HepG2 (cell line): ENCODE data around the gene TRIM23. TPM values are rescaled to one million over a fixed set of nuclear protein-coding genes. Genes with fewer than 3 reads are reported as not detected.

Experiments used
- IRF2 ChIP-seq: IDR thresholded peaks from 2 replicates; pipeline ENCODE4 v1.6.1; 2018; ENCODE audit warnings: missing genetic modification reagents, missing compliant biosample characterization
- MEF2D ChIP-seq: sonication (generic); formaldehyde crosslinking; IDR thresholded peaks from 2 replicates; pipeline ENCODE4 v1.5.1; 2020; ENCODE audit warnings: mild to moderate bottlenecking, missing genetic modification reagents
- MXD1 ChIP-seq: sonication (generic); formaldehyde crosslinking; IDR thresholded peaks from 2 replicates; pipeline ENCODE4 v1.4.0; 2020; ENCODE audit warnings: mild to moderate bottlenecking, missing genetic modification reagents
- NKX3-1 ChIP-seq: sonication (generic); formaldehyde crosslinking; IDR thresholded peaks from 2 replicates; pipeline ENCODE4 v1.5.0; 2020; ENCODE audit warnings: missing genetic modification reagents
- PAX8 ChIP-seq: sonication (generic); formaldehyde crosslinking; IDR thresholded peaks from 2 replicates; pipeline ENCODE4 v1.8.0; 2022; ENCODE audit warnings: mild to moderate bottlenecking, missing genetic modification reagents, borderline replicate concordance
- POLR2AphosphoS5 ChIP-seq: IDR thresholded peaks from 2 replicates; pipeline ENCODE4 v1.6.1; 2012; ENCODE audit warnings: low read depth, low read length
- RBM39 ChIP-seq: fragments of 200-400 bp; formaldehyde crosslinking; IDR thresholded peaks from one replicate; pipeline ENCODE4 v1.6.1; 2018; ENCODE audit warnings: antibody characterized with exemption, mild to moderate bottlenecking, low read depth, low read length; ENCODE audit not compliant: poor library complexity, severe bottlenecking
- RNF219 ChIP-seq: sonication (generic); formaldehyde crosslinking; IDR thresholded peaks from 2 replicates; pipeline ENCODE4 v1.5.0; 2020; ENCODE audit warnings: mild to moderate bottlenecking, missing genetic modification reagents
- SUZ12 ChIP-seq: fragments of 150-350 bp; IDR thresholded peaks from 2 replicates; pipeline ENCODE4 v1.6.1; 2014; ENCODE audit warnings: low read depth, low read length
- TCF12 ChIP-seq, 2 experiments: fragments of 450-650 bp in 1 of 2; sonication (generic) in 1 of 2; formaldehyde crosslinking in 1 of 2; IDR thresholded peaks; 2 replicates each; pipeline versions ENCODE4 v1.6.1 to v1.8.0; 2017 to 2022; ENCODE audit warnings: antibody characterized with exemption in 1 of 2, mild to moderate bottlenecking in 1 of 2, missing genetic modification reagents in 1 of 2, moderate library complexity in 1 of 2
- TGIF2 ChIP-seq: IDR thresholded peaks from 2 replicates; pipeline ENCODE4 v1.6.1; 2016; ENCODE audit warnings: control low read depth, missing compliant biosample characterization
- TMF1 ChIP-seq: sonication (generic); formaldehyde crosslinking; IDR thresholded peaks from 2 replicates; pipeline ENCODE4 v1.8.1; 2022; ENCODE audit warnings: low read depth, missing genetic modification reagents
- U2AF1 ChIP-seq: fragments of 200-400 bp; formaldehyde crosslinking; optimal IDR thresholded peaks from 2 replicates; pipeline ENCODE3; 2017; ENCODE audit warnings: mild to moderate bottlenecking, low read depth, low read length
- ZNF225 ChIP-seq: sonication (generic); formaldehyde crosslinking; IDR thresholded peaks from 2 replicates; pipeline ENCODE4 v1.4.0; 2020; ENCODE audit warnings: mild to moderate bottlenecking, missing genetic modification reagents
- ZNF331 ChIP-seq: sonication (generic); formaldehyde crosslinking; IDR thresholded peaks from 2 replicates; pipeline ENCODE4 v1.4.0; 2020; ENCODE audit warnings: missing genetic modification reagents
- ZNF782 ChIP-seq: sonication (generic); formaldehyde crosslinking; IDR thresholded peaks from 2 replicates; pipeline ENCODE4 v1.4.0; 2020; ENCODE audit warnings: missing genetic modification reagents, mild to moderate bottlenecking, borderline replicate concordance
- ZNF841 ChIP-seq: sonication (generic); formaldehyde crosslinking; IDR thresholded peaks from 2 replicates; pipeline ENCODE4 v1.8.1; 2023; ENCODE audit warnings: missing genetic modification reagents, borderline replicate concordance
- ZSCAN12 ChIP-seq: sonication (generic); formaldehyde crosslinking; IDR thresholded peaks from 2 replicates; pipeline ENCODE4 v1.9.0; 2021; ENCODE audit warnings: mild to moderate bottlenecking, missing genetic modification reagents
- polyA plus RNA-seq, 8 experiments: library from polyadenylated mRNA; depleted of rRNA in 3 of 8; stranded (reverse) in 7 of 8; unstranded in 1 of 8; fragments of >200 nt; fragmentation: Illumina TruSeq in 4 of 8; extraction: Trizol in 4 of 8; gene quantifications; 2 replicates each; pipeline versions ENCODE4 v1.2.1 to v1.2.3, GENCODE V29; 2011 to 2016; ENCODE audit warnings: low read depth in 4 of 8, missing spikeins in 1 of 8, mixed read lengths in 1 of 8; ENCODE audit not compliant: insufficient read depth in 1 of 8
- total RNA-seq, 5 experiments: library from RNA; depleted of rRNA; stranded (reverse); fragments of >200 nt; fragmentation: Illumina TruSeq; extraction: Trizol; gene quantifications; 2 replicates each; pipeline ENCODE4 v1.2.3, GENCODE V29; 2016; ENCODE audit warnings: low read depth in 1 of 5
- TF ChIP-seq, protein P1 (sequence below): sonication (generic); formaldehyde crosslinking; IDR thresholded peaks from 2 replicates; pipeline ENCODE4 v1.9.0; 2022; ENCODE audit warnings: missing genetic modification reagents, mild to moderate bottlenecking, borderline replicate concordance
- TF ChIP-seq, protein P2 (sequence below): sonication (generic); formaldehyde crosslinking; IDR thresholded peaks from 2 replicates; pipeline ENCODE4 v1.4.0; 2020; ENCODE audit warnings: missing genetic modification reagents

TRIM23 gene
- total and polyA plus RNA-seq, 2 of the 13 experiments (the other 11 are each of a cell fraction or from before 2014, with no cell fraction given) = 4.6 to 11.4 TPM

DNA sequence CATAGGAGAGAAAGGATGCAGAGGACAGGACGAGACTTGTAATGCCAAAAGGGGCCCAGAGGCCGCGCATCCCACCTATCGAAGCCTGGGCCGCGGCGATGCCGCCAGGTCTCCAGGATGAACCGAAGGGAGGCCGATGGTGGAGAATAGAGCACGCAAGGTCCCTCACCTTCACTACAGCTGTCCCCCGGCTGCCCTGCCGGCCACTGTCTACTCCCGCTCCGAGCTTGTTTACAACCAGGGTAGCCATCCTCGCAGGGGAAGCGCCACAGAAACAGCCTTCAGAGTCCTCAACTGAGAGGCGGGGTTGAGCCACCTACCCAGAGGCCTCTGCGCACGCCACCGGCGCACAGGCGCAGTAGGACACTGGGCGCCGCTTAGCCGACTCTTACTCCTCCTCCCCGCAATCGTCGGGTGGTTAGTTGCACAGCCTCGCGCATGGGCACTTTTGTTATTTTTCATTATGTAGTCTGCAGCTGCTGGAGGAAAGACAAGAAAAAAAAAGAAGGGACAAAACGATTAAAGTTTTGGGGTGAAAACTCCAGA is at the start of gene TRIM23 (continued):
- TF ChIP-seq NKX3-1 (CRISPR knock-in tag) (no peak), ZNF331 (CRISPR knock-in tag) (peak; percentile 6; the same call in 1 of the 2 replicates), TCF12 (IDR thresholded peaks at IDR 0.05) (no peak), TCF12 (CRISPR knock-in tag; IDR thresholded peaks at IDR 0.05) (no peak), RNF219 (CRISPR knock-in tag) (no peak), TMF1 (CRISPR knock-in tag) (0 out of 2 replicates have a peak, but pooled peaks have one; percentile 54), MXD1 (CRISPR knock-in tag) (peak; percentile 45; the same call in 1 of the 2 replicates), IRF2 (CRISPR knock-in tag) (peak; percentile 62; the same call in 1 of the 2 replicates), TGIF2 (peak; percentile 43; the same call in 1 of the 2 replicates), ZNF782 (CRISPR knock-in tag) (peak; percentile 80; the same call in 1 of the 2 replicates), SUZ12 (peak; percentile 33; the same call in 1 of the 2 replicates), RBM39 (peak; percentile 70), PAX8 (CRISPR knock-in tag) (peak; percentile 89; the same call in 1 of the 2 replicates), ZSCAN12 (0 out of 2 replicates have a peak, but pooled peaks have one; percentile 6), U2AF1 (no peak), ZNF225 (0 out of 2 replicates have a peak, but pooled peaks have one; percentile 49), POLR2AphosphoS5 (peak; percentile 80), ZNF841 (no peak), MEF2D (CRISPR knock-in tag) (peak; percentile 34; the same call in 1 of the 2 replicates)
- TF ChIP-seq, protein P1, sequence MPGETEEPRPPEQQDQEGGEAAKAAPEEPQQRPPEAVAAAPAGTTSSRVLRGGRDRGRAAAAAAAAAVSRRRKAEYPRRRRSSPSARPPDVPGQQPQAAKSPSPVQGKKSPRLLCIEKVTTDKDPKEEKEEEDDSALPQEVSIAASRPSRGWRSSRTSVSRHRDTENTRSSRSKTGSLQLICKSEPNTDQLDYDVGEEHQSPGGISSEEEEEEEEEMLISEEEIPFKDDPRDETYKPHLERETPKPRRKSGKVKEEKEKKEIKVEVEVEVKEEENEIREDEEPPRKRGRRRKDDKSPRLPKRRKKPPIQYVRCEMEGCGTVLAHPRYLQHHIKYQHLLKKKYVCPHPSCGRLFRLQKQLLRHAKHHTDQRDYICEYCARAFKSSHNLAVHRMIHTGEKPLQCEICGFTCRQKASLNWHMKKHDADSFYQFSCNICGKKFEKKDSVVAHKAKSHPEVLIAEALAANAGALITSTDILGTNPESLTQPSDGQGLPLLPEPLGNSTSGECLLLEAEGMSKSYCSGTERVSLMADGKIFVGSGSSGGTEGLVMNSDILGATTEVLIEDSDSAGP (CRISPR knock-in tag) = peak; percentile 72; the same call in 1 of the 2 replicates
- TF ChIP-seq, protein P2, sequence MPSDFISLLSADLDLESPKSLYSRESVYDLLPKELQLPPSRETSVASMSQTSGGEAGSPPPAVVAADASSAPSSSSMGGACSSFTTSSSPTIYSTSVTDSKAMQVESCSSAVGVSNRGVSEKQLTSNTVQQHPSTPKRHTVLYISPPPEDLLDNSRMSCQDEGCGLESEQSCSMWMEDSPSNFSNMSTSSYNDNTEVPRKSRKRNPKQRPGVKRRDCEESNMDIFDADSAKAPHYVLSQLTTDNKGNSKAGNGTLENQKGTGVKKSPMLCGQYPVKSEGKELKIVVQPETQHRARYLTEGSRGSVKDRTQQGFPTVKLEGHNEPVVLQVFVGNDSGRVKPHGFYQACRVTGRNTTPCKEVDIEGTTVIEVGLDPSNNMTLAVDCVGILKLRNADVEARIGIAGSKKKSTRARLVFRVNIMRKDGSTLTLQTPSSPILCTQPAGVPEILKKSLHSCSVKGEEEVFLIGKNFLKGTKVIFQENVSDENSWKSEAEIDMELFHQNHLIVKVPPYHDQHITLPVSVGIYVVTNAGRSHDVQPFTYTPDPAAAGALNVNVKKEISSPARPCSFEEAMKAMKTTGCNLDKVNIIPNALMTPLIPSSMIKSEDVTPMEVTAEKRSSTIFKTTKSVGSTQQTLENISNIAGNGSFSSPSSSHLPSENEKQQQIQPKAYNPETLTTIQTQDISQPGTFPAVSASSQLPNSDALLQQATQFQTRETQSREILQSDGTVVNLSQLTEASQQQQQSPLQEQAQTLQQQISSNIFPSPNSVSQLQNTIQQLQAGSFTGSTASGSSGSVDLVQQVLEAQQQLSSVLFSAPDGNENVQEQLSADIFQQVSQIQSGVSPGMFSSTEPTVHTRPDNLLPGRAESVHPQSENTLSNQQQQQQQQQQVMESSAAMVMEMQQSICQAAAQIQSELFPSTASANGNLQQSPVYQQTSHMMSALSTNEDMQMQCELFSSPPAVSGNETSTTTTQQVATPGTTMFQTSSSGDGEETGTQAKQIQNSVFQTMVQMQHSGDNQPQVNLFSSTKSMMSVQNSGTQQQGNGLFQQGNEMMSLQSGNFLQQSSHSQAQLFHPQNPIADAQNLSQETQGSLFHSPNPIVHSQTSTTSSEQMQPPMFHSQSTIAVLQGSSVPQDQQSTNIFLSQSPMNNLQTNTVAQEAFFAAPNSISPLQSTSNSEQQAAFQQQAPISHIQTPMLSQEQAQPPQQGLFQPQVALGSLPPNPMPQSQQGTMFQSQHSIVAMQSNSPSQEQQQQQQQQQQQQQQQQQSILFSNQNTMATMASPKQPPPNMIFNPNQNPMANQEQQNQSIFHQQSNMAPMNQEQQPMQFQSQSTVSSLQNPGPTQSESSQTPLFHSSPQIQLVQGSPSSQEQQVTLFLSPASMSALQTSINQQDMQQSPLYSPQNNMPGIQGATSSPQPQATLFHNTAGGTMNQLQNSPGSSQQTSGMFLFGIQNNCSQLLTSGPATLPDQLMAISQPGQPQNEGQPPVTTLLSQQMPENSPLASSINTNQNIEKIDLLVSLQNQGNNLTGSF (CRISPR knock-in tag) = no peak
